Ascending aorta (tissue), 2 donors: ENCODE measurements around the gene PSRC1. TPM values are rescaled to one million over a fixed set of nuclear protein-coding genes. Genes with fewer than 3 reads are reported as not detected.

Source experiments
- DNase-seq, 2 donors: peaks; one replicate each; pipeline ENCODE4 v3.0.0-alpha.2; 2019; ENCODE audit warnings: low spot score in 2 of 2
- H3K27ac ChIP-seq, 2 donors: fragments of 200-600 bp; sonication (generic); one replicate each; pipeline ENCODE4 v1.5.1; 2016 to 2017; ENCODE audit warnings: mild to moderate bottlenecking in 1 of 2
- H3K27me3 ChIP-seq: fragments of 200-600 bp; sonication (generic); one replicate; pipeline ENCODE4 v1.5.1; 2017
- H3K36me3 ChIP-seq, 2 donors: fragments of 200-600 bp; sonication (generic); one replicate each; pipeline ENCODE4 v1.5.1; 2016
- H3K4me1 ChIP-seq, 2 donors: fragments of 200-600 bp; sonication (generic); one replicate each; pipeline ENCODE4 v1.5.1; 2016 to 2017; ENCODE audit warnings: mild to moderate bottlenecking in 1 of 2
- H3K4me3 ChIP-seq, 2 donors: fragments of 200-600 bp; sonication (generic); one replicate each; pipeline ENCODE4 v1.5.1; 2016 to 2017; ENCODE audit warnings: mild to moderate bottlenecking in 1 of 2
- H3K9me3 ChIP-seq, 2 donors: fragments of 200-600 bp; sonication (generic); one replicate each; pipeline ENCODE4 v1.5.1; 2016
- CTCF ChIP-seq, 3 experiments: fragments of 200-600 bp in 2 of 3; fragments of 450-650 bp in 1 of 3; sonication (generic) in 2 of 3; IDR thresholded peaks; one replicate each; pipeline ENCODE4 v1.5.1; 2016 to 2019; ENCODE audit warnings: antibody characterized with exemption in 3 of 3, mild to moderate bottlenecking in 1 of 3, moderate library complexity in 1 of 3
- intact Hi-C: fragments of 100-400 bp; cut with DNase I; formaldehyde crosslinking; loops from one replicate; pipeline ENCODE4 v1.15.1; 2023
- total RNA-seq: library from RNA; depleted of rRNA; stranded (reverse); fragments of >200 nt; gene quantifications from one replicate; pipeline ENCODE4 v1.1.0, GENCODE V29; 2016

Gene PSRC1
- total RNA-seq, 1 donor from 2014 or later, result 1.3 TPM

GRCh38 chr1:109241841-109242345, 41.1 kb downstream of the PSRC1 start:
- no peaks in the 10 kb centered on the region for H3K27me3 ChIP-seq
- DNase-seq, result no peak
- intact Hi-C loops, result loop anchor here (1.0 kb wide), 1 partner anchor 7 kb away; the partner anchor contains the start of gene CELSR2
- H3K27ac ChIP-seq, result no peak overlapping the region
- peaks cover 23 to 24% of the 10 kb centered on the region in 2 donors for H3K36me3 ChIP-seq
- H3K4me1 ChIP-seq, result peaks cover 4 to 12% of the 10 kb centered on the region in 2 donors
- no peak for TF ChIP-seq CTCF (IDR thresholded peaks at IDR 0.05)
- no peaks in the 10 kb centered on the region for H3K9me3 ChIP-seq
- no peak overlapping the region for H3K4me3 ChIP-seq

DNA sequence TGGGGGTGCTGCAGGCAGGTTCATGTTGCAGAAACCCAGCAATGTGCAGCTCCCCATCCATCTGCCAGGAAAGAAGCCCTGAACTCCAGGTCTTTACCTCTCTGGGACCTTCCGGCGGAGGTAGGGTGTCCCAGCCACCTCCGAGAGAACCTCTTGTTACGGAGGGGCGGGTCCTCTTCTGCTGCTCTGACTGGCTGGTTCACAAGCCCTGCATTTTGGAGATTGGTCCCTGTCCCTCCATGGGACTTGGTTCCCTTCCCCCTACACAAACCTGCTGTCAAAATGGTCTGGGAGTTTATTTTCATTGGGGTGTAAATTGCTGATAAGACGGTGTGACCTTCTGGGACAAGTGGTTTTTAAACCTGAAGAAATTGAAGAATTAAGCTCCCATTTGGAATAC, 41.6 kb downstream of the PSRC1 start:
- H3K4me3 ChIP-seq, result no peak overlapping the region

DNA sequence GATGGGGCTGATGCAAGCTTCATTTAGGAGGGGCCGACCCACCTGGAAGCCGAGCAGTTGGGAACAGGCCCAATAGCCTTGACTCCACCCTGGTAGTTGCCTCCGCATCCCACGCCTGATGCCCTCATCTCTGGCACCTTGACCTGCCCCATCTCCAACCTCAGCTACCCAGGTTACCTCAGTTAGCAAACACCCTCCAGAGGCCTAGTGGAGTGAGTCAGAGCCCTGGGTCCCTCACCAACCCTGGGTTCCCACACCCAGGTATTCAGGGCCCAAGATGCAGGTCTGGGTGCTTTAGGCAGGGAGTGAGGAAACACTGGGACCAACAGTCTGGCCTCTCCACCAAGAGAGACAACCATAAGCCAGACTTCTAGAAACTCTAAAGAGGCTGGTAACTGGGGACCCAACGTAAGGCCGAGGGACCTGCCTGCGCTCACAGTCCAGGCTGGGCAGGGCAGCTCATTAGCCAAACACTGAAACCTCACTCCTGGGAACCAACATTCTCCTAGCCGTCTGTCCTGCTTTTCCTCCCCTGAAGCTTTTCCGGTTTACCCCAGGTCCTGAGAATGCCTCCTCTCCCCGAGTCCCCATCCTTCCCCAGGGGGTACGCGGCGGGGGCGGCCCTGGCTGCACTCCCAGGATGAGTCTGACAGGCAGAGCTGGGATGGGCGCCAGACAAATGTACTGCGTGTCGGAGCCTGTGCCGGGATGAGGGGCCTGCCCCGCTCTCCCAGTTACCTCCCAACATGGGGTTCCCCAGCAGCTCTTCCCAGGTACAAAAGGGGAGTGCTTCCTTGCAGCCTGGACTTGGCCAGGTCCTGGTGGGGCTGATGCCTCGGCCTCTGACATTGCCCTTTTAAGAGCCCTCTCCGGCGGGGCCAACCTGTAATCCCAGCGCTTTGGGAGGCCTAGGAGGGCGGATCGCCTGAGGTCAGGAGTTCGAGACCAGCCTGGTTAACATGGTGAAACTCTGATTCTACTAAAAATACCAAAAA, 42.5 kb downstream of the PSRC1 start:
- Histone ChIP-seq H3K27ac (peak overlapping the region; percentile 13 to 61), H3K27me3 (no peaks in the 10 kb centered on the region), H3K4me3 (peak overlapping the region in 1 of 2 donors; percentile 8), H3K9me3 (no peaks in the 10 kb centered on the region), H3K4me1 (peaks cover 4 to 12% of the 10 kb centered on the region in 2 donors), H3K36me3 (peaks cover 38% of the 10 kb centered on the region in 2 donors)
- no peak for DNase-seq
- intact Hi-C loops, result loop anchor here (1.0 kb wide), 1 partner anchor 9 kb away; the partner anchor contains the start of gene CELSR2
- no peak for TF ChIP-seq CTCF (IDR thresholded peaks at IDR 0.05)

More for the DNA sequence above, 41.6 kb downstream of the PSRC1 start:
- intact Hi-C loops, result loop anchor here (1.0 kb wide), 1 partner anchor 8 kb away; the partner anchor contains the start of gene CELSR2
- Histone ChIP-seq H3K9me3 (no peaks in the 10 kb centered on the region), H3K27ac (no peak overlapping the region), H3K27me3 (no peaks in the 10 kb centered on the region), H3K36me3 (peaks cover 29% of the 10 kb centered on the region in 2 donors), H3K4me1 (peaks cover 4 to 12% of the 10 kb centered on the region in 2 donors)
- no peak for TF ChIP-seq CTCF (IDR thresholded peaks at IDR 0.05)
- no peak for DNase-seq

GRCh38 chr1:109239409-109240068, 43.4 kb downstream of the PSRC1 start:
- intact Hi-C loops, result no loop called here
- Histone ChIP-seq H3K4me1 (peaks cover 4 to 12% of the 10 kb centered on the region in 2 donors), H3K4me3 (no peak overlapping the region), H3K36me3 (peaks cover 47% of the 10 kb centered on the region in 2 donors), H3K27me3 (no peaks in the 10 kb centered on the region), H3K9me3 (no peaks in the 10 kb centered on the region), H3K27ac (peak overlapping the region in 1 of 2 donors; percentile 21)
- no peak for DNase-seq
- TF ChIP-seq CTCF (IDR thresholded peaks at IDR 0.05), result peak; percentile 4 to 36 (median 23)

DNA sequence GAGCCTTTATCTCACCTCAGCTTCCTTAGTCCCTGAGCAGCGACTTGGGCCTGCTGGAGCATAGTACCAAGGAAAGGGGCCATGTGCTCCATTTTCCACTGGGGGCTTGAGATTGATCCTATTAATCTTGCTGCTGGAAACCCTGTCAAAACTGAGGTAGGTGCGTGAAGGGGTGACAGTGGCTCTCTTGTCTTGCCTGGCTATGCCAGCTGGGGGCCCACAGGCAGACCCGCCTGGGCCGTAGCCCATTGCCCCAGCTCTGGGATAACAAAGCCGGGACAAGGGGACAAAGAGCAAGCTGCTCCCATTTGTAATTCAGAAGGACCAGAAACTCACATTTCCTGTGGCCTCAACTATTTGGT, 43.9 kb downstream of the PSRC1 start:
- intact Hi-C loops, result no loop called here
- Histone ChIP-seq H3K4me3 (no peak overlapping the region), H3K27ac (peak overlapping the region in 1 of 2 donors; percentile 21), H3K36me3 (peaks cover 51 to 53% of the 10 kb centered on the region in 2 donors), H3K4me1 (peaks cover 4 to 12% of the 10 kb centered on the region in 2 donors), H3K27me3 (no peaks in the 10 kb centered on the region), H3K9me3 (no peaks in the 10 kb centered on the region)
- no peak for DNase-seq
- TF ChIP-seq CTCF (IDR thresholded peaks at IDR 0.05), result no peak
